Measurements from ENCODE around the gene MYH14. TPM values are rescaled to one million over a fixed set of nuclear protein-coding genes. Genes with fewer than 3 reads are reported as not detected.

The MYH14 gene
- total and polyA plus RNA-seq, 10 of the 15 experiments (the other 5 are each of a cell fraction or from before 2014, with no cell fraction given), result 0.06 to 0.69 (median 0.15) TPM; not detected in 4

GRCh38 chr19:50321831-50322230, 118.4 kb downstream of the MYH14 start:
- no peak overlapping the region for H3K4me2 ChIP-seq (ENCODE audit: control insufficient read depth, insufficient read depth)
- CTCF ChIA-PET, result no interaction called here
- H3K4me1 ChIP-seq (ENCODE audit: control insufficient read depth, insufficient read depth, low read length), result peaks cover 8% of the 10 kb centered on the region
- H3K79me2 ChIP-seq (ENCODE audit: control insufficient read depth, insufficient read depth, low read length), result no peaks in the 10 kb centered on the region
- peaks cover 4% of the 10 kb centered on the region; the same call in 1 of the 2 replicates for H4K20me1 ChIP-seq (ENCODE audit: control insufficient read depth, insufficient read depth)
- FAIRE-seq (no peak), ATAC-seq (no peak), DNase-seq (ENCODE audit: low read depth, low spot score) (no peak)
- SMC1A ChIA-PET (ENCODE audit: uncharacterized antibody, unreplicated experiment), result no interaction called here
- H3K9ac ChIP-seq (ENCODE audit: control insufficient read depth, insufficient read depth, low read length), result no peak overlapping the region
- no peaks in the 10 kb centered on the region; the same call in 2 of the 3 replicates for H3K9me3 ChIP-seq (replicated peaks; ENCODE audit: control insufficient read depth, insufficient read depth, low read length)
- WGBS (ENCODE audit: insufficient coverage, insufficient replicate concordance, low lambda C conversion rate, missing lambda C conversion rate), result 61% methylated on average over 4 of the region's 4 CpGs
- TF ChIP-seq NR2F1 (conservative IDR thresholded peaks at IDR 0.05) (no peak), BCL3 (IDR thresholded peaks at IDR 0.05; ENCODE audit: borderline replicate concordance, insufficient read depth, low read depth, low read length, poor library complexity, severe bottlenecking) (no peak), ATF3 (IDR thresholded peaks at IDR 0.05; ENCODE audit: borderline replicate concordance, extremely low read depth, low read depth, low read length) (no peak), BCL11A (IDR thresholded peaks at IDR 0.05; ENCODE audit: low read depth, low read length) (no peak), PBX3 (IDR thresholded peaks at IDR 0.05; ENCODE audit: insufficient replicate concordance, low read depth, low read length) (no peak)
- POLR2A ChIA-PET, result interaction anchor here (0.5 kb wide), 1 partner anchor 188 kb away, joined by 5 read pairs; no protein-coding TSS in a partner anchor
- no peak overlapping the region for H3K4me3 ChIP-seq
- intact Hi-C loops (cut with micrococcal nuclease; ENCODE audit: unreplicated experiment) (no loop called here), in situ Hi-C loops (cut with MboI) (no loop called here)
- no peak overlapping the region for H2AFZ ChIP-seq (ENCODE audit: control insufficient read depth, low read depth, low read length)
- H3K27ac ChIP-seq (ENCODE audit: control insufficient read depth, insufficient read depth), result no peak overlapping the region
- RAD21 ChIA-PET (ENCODE audit: unreplicated experiment), result no interaction called here
- BruUV-seq (replicated peaks), result no TSS peak
- H3K27me3 ChIP-seq (replicated peaks in 1 of 2; ENCODE audit: control insufficient read depth in 2 of 2, insufficient read depth in 2 of 2, low read length in 1 of 2), result peaks cover 2 to 7% of the 10 kb centered on the region in 2 experiments; a peak in 1 of 4 replicates
- H3K36me3 ChIP-seq (ENCODE audit: control insufficient read depth in 2 of 2, insufficient read depth in 2 of 2, low read length in 1 of 2), result no peaks in the 10 kb centered on the region

Measured in GM12878 (cell line).